NCI-H146 (cell line): ENCODE measurements around the gene DNAJC7.
"Not testable (repeated sequence)": the region's sequence is repeated elsewhere in the genome, so short reads cannot be mapped to it uniquely, and the experiment has no call there.

Source experiments
- DNase-seq: peaks from one replicate; lab custom pipeline; 2025; lab: John Stamatoyannopoulos, UW

Gene DNAJC7

DNA sequence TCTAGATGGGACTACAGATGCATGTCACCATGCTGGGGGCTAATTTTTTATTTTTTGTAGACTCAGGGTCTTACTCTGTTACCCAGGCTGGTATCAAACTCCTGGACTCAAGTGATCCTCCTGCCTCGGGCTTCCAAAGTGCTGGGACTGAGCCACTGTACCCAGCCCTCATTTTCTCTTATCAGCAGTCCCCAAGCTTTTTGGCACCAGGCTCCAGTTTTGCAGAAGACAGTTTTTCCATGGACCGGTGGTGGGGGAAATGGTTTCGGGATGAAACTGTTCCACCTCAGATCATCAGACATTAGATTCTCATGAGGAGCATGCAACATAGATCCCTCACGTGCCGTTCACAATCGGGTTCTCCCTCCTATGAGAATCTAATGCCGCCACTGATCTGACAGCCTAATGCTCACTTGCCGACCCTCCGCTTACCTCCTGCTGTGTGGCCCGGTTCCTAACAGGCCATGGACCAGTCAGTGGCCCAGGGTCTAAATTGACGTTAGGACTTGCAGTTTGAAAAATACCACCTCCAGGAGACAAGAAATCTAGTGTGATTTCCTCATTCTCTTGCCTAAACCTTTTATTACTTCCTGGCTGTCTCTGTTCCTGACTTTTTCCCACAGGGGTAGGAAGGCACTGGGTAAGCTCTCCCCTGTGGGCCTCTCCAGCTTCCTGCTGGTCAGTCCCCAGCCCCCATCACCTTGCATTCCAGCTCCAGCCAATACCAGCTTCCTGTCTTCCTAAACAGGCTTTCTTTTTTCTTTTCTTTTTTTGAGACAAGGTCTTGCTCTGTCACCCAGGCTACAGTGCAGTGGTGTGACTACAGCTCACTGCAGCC lies 60.0 kb downstream of the DNAJC7 start:
- no peak for DNase-seq

DNA sequence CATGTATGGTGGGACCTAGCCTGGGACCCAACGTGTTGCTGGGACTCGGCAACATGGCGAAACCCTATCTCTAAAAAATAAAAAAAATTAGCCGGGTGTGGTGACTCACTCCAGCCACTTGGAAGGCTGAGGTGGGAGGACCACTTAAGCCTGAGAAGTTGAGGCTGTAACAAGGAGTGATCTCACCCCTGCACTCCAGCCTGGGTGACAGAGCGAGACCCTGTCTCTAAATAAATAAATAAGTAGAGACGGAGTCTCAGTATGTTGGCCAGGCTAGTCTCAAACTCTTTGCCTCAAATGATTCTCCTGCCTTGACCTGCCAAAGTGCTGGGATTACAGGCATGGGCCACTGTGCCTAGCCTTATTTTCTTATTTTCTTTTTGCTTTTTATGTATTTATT lies 60.7 kb downstream of the DNAJC7 start:
- no peak for DNase-seq

DNA sequence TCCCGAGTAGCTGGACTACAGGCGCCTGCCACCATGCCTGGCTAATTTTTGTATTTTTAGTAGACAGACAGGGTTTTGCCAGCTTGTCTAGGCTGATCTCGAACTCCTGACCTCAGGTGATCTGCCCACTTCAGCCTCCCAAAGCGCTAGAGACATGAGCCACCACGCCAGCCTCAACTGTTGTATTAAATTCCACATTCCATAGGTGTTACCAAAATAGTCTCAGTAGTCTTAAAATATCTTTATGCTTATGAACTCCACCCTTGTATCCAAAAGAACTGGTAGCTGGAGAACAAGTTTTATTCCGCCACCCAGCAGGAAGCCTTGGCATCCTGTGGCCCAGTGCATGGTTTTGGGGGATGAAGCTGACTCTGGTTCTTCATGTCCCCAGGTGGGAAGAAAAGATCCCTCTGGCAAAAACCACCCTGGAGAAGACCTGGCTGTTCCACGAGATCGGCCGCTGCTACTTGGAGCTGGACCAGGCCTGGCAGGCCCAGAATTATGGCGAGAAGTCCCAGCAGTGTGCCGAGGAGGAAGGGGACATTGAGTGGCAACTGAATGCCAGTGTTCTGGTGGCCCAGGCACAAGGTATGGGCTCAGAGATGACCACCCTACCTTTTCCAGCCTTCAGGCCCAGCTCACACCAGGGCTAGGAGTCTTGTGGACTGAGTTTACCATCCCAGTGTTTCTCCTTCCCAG lies 68.3 kb downstream of the DNAJC7 start:
- no peak for DNase-seq

DNA sequence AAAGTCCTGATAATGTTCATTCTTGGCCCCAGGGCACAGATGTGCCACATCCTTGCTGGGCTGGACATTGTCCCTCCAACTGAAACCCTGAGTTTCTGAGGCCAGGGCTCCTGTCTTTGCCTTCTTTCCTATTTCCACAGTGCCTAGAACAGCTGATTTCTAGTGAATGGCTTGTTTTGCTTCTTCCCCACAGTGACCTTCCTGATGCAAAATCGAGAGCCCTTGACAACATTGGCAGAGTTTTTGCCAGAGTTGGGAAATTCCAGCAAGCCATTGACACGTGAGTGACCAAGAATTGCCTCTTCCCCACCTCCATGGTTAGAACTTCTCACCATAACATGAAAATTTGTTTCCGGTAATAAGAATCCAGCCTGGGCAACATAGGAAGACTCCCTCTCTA lies 72.3 kb downstream of the DNAJC7 start:
- DNase-seq = no peak

DNA sequence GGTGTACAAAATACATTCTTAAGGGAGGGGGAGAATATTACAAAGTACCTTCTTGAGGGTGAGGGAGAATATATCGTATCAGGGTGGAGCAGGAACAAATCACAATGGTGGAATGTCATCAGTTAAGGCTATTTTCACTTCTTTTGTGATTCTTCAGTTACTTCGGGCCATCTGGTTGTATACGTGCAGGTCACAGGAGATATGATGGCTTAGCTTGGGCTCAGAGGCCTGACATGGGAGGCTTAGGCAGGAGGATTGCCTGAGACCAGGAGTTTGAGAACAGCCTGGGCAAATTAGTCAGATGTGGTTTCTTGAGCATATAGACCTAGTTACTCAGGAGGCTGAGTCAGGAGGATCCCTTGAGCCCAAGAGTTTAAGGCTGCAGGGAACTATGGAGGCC lies 73.7 kb downstream of the DNAJC7 start:
- DNase-seq = no peak

DNA sequence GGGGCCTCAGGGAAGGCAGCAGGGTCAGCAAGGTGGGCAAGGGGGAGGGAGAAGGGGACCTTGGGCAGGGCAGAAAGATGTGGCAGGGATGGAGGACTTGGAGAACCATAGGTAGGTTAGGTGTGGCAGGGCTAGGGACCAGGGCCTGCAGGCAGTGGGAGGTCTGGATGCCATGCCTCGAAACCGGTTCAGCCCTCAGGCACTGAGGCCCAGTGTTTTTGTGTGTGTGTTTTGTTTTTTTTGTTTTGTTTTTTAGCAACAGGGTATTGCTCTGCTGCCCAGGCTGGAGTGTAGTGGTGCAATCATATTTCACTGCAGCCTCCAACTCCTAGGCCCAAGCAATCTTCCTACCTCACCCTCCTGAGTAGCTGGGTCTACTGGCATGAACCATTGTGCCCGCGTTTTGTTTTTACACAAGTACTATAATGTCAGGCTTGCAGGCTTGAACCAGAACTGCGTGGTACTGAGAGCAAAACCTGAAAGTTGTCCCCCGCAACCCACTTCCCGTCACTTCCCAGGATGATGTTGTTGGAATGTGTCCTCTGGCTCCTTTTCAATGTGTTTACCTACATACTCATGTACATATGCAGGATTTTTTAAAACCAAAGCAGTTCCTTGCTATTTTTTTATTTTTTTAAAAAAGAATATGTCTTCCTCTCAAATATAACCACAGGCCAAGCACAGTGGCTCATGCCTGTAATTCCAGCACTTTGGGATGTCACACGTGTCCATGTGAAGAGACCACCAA lies 74.4 kb downstream of the DNAJC7 start:
- no peak for DNase-seq

DNA sequence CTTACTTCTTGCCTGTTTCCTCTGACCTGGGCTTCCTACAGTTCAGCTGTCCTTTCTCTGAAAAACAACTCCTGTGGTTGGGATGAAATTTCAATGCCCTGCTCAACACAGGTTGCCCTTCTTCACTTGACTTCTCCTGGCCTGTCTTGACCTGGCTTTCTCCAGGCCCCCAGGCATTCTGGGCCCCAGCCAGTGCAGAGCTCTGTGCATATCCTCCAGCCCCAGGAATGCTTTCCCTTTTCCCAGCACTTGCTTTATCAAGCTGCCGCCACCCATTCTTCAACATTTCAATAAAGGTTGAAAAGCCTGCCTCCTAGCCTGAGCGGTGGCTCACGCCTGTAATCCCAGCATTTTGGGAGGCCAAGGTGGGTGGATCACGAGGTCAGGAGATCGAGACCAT lies 76.1 kb downstream of the DNAJC7 start:
- DNase-seq = no peak

DNA sequence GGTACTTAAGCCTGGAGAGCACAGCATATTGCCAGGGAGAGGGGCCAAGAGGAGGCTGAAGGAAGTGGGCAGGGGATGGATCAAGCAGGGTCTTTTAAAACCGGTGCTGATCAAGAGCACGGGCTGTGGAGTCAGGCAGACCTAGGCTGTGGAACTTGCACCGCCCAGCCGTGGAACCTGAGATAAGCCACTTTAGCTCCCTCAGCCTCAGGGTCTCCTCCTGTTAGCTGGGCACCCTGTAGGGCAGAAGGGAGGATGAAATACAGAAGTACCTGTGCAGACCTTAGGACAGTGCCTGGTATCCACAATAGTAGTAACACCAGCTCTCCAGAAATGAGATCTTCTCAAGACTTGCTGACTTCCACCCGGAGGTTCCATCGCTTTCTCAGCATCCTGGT lies 77.5 kb downstream of the DNAJC7 start:
- no peak for DNase-seq

DNA sequence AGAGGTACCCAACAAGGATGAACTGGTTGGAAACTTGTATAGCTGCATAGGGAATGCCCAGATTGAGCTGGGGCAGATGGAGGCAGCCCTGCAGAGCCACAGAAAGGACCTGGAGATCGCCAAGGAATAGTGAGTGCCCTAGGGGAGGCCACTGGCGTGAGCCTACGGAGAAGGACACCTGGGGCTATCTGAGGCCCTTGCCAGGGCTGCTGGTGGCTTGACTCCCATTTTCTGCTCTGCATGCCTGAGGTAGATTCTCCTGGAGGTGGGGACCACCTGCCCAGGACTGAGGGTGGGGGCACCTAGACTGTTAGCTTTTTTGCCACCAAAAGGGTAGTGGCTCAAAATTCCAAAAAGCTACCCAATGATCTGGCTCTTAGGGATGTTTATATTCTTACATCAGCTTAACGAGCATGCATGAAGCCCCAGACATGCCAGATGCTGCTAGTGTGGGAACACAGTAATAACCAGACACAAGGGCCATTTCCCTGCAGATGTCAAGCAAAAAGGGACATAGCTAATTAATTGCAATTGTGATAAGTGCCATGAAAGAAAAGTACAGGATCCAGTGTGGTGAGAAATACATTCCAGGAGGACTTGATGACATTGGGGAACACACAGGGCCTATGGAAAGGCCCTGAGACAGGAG lies 78.1 kb downstream of the DNAJC7 start:
- no peak for DNase-seq

DNA sequence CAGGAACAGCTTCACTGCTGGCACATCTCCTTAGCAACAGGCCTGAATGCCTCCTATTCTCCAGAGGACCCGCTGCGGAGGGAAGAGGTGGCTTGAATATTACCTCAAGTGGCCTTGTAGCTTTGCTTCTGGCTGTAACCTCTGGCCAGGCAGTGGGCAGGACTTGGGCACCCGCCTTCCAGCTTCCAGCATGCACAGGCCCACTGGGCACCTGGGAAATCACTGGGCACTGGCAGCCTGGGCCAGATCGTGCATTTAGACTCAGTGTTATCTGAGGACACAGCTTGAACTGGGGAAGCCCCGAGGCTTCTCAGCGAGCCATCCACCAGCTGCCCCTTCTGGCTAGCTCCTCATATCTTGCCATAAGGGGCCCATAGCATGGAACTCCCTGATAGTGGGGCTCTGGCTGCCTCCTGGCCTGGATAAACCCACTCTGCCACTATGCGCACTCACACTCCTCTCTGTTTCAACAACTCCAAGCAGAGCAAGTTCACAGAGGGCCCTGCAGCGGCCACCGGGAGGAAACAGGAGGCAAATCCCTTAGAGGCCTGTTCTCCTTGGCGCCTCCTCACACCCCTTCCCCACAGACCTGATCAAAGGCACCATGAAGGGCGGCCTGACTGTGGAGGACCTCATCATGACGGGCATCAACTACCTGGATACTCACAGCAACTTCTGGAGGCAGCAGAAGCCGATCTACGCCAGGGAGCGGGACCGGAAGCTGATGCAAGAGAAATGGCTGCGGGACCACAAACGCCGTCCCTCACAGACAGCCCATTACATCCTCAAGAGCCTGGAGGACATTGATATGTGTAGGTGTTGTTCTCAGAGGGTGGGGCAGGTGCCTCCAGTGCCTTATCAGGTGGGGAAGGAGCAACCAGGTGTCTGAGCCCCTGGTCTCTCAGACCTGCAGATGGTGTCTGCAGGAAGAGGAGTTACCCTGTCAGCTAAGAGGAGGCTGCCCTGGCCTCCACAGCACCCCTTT lies 79.0 kb downstream of the DNAJC7 start:
- DNase-seq = no peak

DNA sequence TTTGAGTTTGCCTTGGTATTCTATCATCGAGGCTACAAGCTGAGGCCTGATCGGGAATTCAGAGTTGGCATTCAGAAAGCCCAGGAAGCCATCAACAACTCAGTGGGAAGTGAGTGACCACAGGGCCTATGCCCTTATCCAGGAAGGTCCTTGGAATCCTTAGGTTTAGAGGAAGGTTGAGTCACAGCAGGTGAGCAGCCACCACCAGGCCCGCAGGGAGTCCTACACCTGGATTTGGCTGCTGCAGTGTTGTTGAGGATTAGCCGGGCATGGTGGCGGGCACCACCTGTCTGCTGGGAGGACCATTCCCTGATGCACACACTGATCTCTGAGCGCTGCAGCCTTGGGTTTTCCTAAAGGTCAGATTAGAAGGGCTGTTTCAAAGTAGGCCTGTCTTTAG lies 81.6 kb downstream of the DNAJC7 start:
- DNase-seq = no peak

DNA sequence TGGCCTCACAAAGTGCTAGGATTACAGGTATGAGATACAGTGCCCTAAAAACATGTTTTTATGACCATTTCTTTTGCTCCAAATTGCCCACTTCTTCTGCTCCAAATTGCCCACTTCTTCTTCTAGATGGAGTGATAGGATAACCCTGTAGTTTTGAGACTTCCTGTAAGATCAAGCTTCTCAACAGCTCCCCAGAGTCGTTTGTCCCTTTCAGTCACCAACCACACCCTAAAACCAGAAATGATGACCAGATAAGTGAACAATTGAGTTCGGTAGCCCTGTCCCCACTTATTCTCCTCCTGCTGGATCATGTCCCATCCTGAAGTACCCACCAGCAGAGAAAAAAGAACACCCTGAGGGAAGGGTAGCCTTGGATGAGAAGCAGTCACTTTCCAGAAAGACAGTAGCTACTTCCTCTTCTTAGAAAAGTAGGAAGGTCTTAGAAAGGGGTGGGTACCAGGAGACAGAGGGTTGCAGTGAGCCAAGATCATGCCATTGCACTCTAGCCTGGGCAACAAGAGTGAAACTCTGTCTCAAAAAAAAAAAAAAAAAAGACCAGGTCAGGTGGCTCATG lies 84.3 kb downstream of the DNAJC7 start:
- DNase-seq = no peak

DNA sequence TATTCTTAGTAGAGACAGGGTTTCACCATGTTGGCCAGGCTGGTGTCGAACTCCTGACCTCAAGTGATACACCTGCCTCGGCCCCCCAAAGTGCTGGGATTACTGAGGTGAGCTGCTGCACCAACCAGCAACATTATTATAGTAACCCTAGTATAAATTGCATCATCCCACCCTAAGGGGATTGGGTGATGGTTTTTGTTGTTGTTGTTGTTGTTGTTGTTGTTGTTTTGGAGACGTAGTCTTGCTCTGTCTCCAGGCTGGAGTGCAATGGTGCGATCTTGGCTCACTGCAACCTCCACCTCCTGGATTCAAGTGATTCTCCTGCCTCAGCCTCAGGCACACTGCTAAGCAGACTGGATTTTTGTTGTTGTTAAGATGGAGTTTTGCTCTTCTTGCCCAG lies 85.5 kb downstream of the DNAJC7 start:
- DNase-seq = not testable (repeated sequence)

DNA sequence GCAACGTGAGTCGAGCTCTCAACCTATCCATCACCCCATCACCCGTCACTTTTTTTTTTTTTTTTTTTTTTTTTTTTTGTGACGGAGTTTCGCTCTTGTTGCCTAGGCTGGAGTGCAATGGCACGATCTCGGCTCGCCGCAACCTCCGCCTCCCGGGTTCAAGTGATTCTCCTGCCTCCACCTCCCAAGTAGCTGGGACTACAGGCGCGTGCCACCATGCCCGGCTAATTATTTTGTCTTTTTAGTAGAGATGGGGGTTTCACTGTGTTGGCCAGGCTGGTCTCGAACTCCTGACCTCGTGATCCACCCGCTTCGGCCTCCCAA lies 86.4 kb downstream of the DNAJC7 start:
- DNase-seq = not testable (repeated sequence)

DNA sequence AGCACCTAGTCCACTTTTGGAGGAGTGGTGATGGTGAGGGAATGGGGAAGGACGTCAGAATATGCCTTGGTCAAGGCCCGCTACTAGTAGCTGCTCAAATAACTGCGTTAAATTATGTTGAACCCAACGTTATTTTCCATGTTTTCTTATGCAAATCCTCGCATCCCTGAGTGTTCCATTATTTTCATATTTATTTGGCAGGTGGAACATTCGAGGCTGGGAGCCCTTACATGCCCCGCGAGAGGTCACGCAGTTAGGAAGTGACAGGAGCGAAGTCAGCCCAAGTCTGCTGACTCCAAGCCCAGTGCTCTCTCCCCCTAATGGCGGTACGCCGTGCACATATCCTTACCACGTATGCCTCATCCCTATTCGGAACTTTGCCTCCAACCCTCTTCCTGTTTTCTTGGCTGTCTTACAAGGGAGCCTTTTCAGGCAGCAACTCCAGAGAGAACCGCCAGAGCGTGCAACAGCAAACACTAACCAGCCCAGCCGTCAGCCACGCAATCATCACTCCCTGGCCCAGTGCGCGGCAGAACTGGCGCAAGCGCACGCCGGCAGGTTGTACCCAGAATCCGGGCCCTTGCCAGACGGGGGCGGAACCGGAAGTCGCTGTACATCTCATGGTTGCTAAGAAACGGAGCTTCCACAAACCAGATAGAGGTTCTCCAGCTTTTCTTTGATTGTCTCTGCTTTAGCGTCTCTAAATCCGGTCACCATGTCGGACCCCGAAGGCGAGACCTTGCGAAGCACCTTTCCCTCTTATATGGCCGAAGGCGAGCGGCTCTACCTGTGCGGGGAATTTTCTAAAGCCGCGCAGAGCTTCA lies 87.0 kb downstream of the DNAJC7 start, which contains the start of gene ODAD4:
Gene ODAD4, plus strand, starts transcription at position 609 of the 824 bp plus-strand sequence. Its CDS starts 107 bp downstream, at position 716.
- peak; percentile 95 for DNase-seq

DNA sequence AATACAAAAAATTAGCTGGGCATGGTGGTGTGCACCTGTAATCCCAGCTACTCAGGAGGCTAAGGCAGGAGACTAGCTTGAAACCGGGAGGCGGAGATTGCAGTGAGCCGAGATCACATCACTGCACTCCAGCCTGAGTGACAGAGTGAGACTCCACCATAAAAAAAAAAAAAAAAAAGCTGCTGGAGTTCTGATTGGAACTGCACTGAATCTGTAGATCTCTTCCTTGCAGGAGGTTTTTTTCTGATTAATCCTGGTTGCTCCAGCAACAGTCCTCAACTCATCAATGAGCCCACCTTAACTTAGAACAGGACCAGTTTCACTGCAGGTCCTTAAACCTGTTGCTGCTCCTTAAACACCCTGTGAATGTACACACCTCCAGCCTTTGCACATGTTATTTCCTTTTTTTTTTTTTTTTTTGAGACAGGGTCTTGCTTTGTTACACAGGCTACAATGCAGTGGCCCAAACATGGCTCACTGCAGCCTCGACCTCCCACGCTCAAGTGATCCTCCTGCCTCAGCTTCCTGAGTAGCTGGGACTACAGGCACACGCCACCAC lies 88.5 kb downstream of the DNAJC7 start:
- no peak for DNase-seq
